H9 (cell line): ENCODE measurements around the gene PRDX2. TPM values are rescaled to one million over a fixed set of nuclear protein-coding genes. Genes with fewer than 3 reads are reported as not detected.

Experiments used
- DNase-seq: peaks from one replicate; pipeline ENCODE4 v3.0.0-alpha.2; 2017
- H2AFZ ChIP-seq: one replicate; pipeline ENCODE4 v1.6.1; 2013; ENCODE audit warnings: mild to moderate bottlenecking, low read length, control low read depth, moderate library complexity
- H2AK5ac ChIP-seq: 2 replicates; pipeline ENCODE4 v1.6.1; 2013; ENCODE audit warnings: low read length, control low read depth, mixed read lengths; ENCODE audit not compliant: insufficient read length
- H2BK120ac ChIP-seq: one replicate; pipeline ENCODE4 v1.6.1; 2013; ENCODE audit warnings: low read depth, mild to moderate bottlenecking, low read length, control low read depth, inconsistent platforms; ENCODE audit not compliant: poor library complexity, severe bottlenecking
- H2BK12ac ChIP-seq: 2 replicates; pipeline ENCODE4 v1.6.1; 2013; ENCODE audit warnings: low read length, control low read depth, mixed read lengths, low read depth; ENCODE audit not compliant: insufficient read length
- H2BK15ac ChIP-seq: 2 replicates; pipeline ENCODE4 v1.6.1; 2013; ENCODE audit warnings: low read depth, low read length, control low read depth
- H2BK20ac ChIP-seq: one replicate; pipeline ENCODE4 v1.6.1; 2013; ENCODE audit warnings: low read depth, mild to moderate bottlenecking, low read length, control low read depth, inconsistent platforms; ENCODE audit not compliant: poor library complexity, severe bottlenecking
- H2BK5ac ChIP-seq: 2 replicates; pipeline ENCODE4 v1.6.1; 2013; ENCODE audit warnings: low read length, control low read depth, mixed read lengths; ENCODE audit not compliant: insufficient read length
- H3K14ac ChIP-seq: 2 replicates; pipeline ENCODE4 v1.6.1; 2013; ENCODE audit warnings: low read length, control low read depth; ENCODE audit not compliant: insufficient read depth
- H3K18ac ChIP-seq: 2 replicates; pipeline ENCODE4 v1.6.1; 2013; ENCODE audit warnings: low read depth, mild to moderate bottlenecking, mixed read lengths, low read length, control low read depth; ENCODE audit not compliant: insufficient read length
- H3K23ac ChIP-seq: 2 replicates; pipeline ENCODE4 v1.6.1; 2013; ENCODE audit warnings: low read length, control low read depth, mixed read lengths, low read depth; ENCODE audit not compliant: insufficient read length
- H3K23me2 ChIP-seq: 2 replicates; pipeline ENCODE4 v1.6.1; 2013; ENCODE audit warnings: low read depth, mild to moderate bottlenecking, mixed read lengths, low read length, control low read depth; ENCODE audit not compliant: insufficient read length, poor library complexity, severe bottlenecking
- H3K27ac ChIP-seq: 2 replicates; pipeline ENCODE4 v1.5.1; 2013; ENCODE audit warnings: low read length, control low read depth, mixed read lengths, low read depth; ENCODE audit not compliant: insufficient read length
- H3K27me3 ChIP-seq: 2 replicates; pipeline ENCODE4 v1.6.1; 2013; ENCODE audit warnings: low read length, control low read depth, inconsistent platforms; ENCODE audit not compliant: insufficient read depth
- H3K4ac ChIP-seq: 2 replicates; pipeline ENCODE4 v1.6.1; 2013; ENCODE audit warnings: low read depth, mild to moderate bottlenecking, control low read depth, inconsistent platforms, low read length, moderate library complexity
- H3K4me1 ChIP-seq: 2 replicates; pipeline ENCODE4 v1.6.1; 2013; ENCODE audit warnings: low read length, control low read depth, inconsistent platforms; ENCODE audit not compliant: insufficient read depth
- H3K4me2 ChIP-seq: 2 replicates; pipeline ENCODE4 v1.6.1; 2013; ENCODE audit warnings: low read length, control low read depth, mixed read lengths; ENCODE audit not compliant: insufficient read length, insufficient read depth
- H3K56ac ChIP-seq: 2 replicates; pipeline ENCODE4 v1.6.1; 2013; ENCODE audit warnings: low read depth, mild to moderate bottlenecking, mixed read lengths, low read length, control low read depth; ENCODE audit not compliant: insufficient read length
- H3K79me1 ChIP-seq: 2 replicates; pipeline ENCODE4 v1.6.1; 2013; ENCODE audit warnings: low read depth, mild to moderate bottlenecking, moderate library complexity, low read length, control low read depth, inconsistent platforms; ENCODE audit not compliant: insufficient read depth, poor library complexity, severe bottlenecking
- H3K79me2 ChIP-seq: 2 replicates; pipeline ENCODE4 v1.6.1; 2013; ENCODE audit warnings: low read length, control low read depth, inconsistent platforms; ENCODE audit not compliant: insufficient read depth
- H3K9ac ChIP-seq: 2 replicates; pipeline ENCODE4 v1.6.1; 2013; ENCODE audit warnings: low read length, control low read depth, mixed read lengths; ENCODE audit not compliant: insufficient read length; ENCODE audit errors: extremely low read depth
- H3K9me3 ChIP-seq: one replicate; pipeline ENCODE4 v1.6.1; 2013; ENCODE audit warnings: low read depth, low read length, inconsistent platforms; ENCODE audit not compliant: control insufficient read depth
- H3T11ph ChIP-seq: one replicate; pipeline ENCODE4 v1.6.1; 2013; ENCODE audit warnings: mild to moderate bottlenecking, low read length, control low read depth, inconsistent platforms
- H4K20me1 ChIP-seq: one replicate; pipeline ENCODE4 v1.6.1; 2013; ENCODE audit not compliant: control insufficient read depth, insufficient read length, insufficient read depth
- H4K5ac ChIP-seq: 2 replicates; pipeline ENCODE4 v1.6.1; 2013; ENCODE audit warnings: low read depth, mild to moderate bottlenecking, mixed read lengths, low read length, control low read depth; ENCODE audit not compliant: insufficient read length
- H4K8ac ChIP-seq: replicated peaks from 2 replicates; pipeline ENCODE4 v1.6.1; 2013; ENCODE audit warnings: low read length, control low read depth, mixed read lengths, low read depth; ENCODE audit not compliant: insufficient read length
- H4K91ac ChIP-seq: 2 replicates; pipeline ENCODE4 v1.6.1; 2013; ENCODE audit warnings: low read depth, mild to moderate bottlenecking, moderate library complexity, mixed read lengths, low read length, control low read depth; ENCODE audit not compliant: insufficient read length
- H3K27ac Mint-ChIP-seq, 3 experiments: 2 replicates in 2 of 3; 3 replicates in 1 of 3; pipeline ENCODE4 v1.8.0; 2020 to 2021; ENCODE audit warnings: mixed read lengths in 3 of 3, mild to moderate bottlenecking in 1 of 3, moderate library complexity in 1 of 3
- H3K27me3 Mint-ChIP-seq: 2 replicates; pipeline ENCODE4 v1.8.0; 2021; ENCODE audit warnings: low read depth, mild to moderate bottlenecking, moderate library complexity, mixed read lengths
- H3K36me3 Mint-ChIP-seq, 3 experiments: 2 replicates in 2 of 3; 3 replicates in 1 of 3; pipeline ENCODE4 v1.8.0; 2020 to 2021; ENCODE audit warnings: low read depth in 3 of 3, mixed read lengths in 3 of 3; ENCODE audit not compliant: insufficient read depth in 1 of 3
- H3K4me1 Mint-ChIP-seq, 2 experiments: 2 replicates each; pipeline ENCODE4 v1.8.0; 2020; ENCODE audit warnings: mixed read lengths in 2 of 2
- H3K4me3 Mint-ChIP-seq, 2 experiments: 2 replicates in 1 of 2; 3 replicates in 1 of 2; pipeline ENCODE4 v1.8.0; 2020 to 2021; ENCODE audit warnings: mild to moderate bottlenecking in 2 of 2, mixed read lengths in 2 of 2, moderate library complexity in 1 of 2
- H3K9me3 Mint-ChIP-seq, 2 experiments: 2 replicates in 1 of 2; 3 replicates in 1 of 2; pipeline ENCODE4 v1.8.0; 2020; ENCODE audit warnings: mild to moderate bottlenecking in 2 of 2, mixed read lengths in 2 of 2, moderate library complexity in 1 of 2
- WGBS: extraction: QIAGEN DNeasy Blood & Tissue Kit; methylation state at CpG from one replicate; pipeline ENCODE4 v1.1.7; 2013; ENCODE audit warnings: missing lambda C conversion rate, low lambda C conversion rate, mixed read lengths; ENCODE audit not compliant: insufficient read length; ENCODE audit errors: extremely low coverage; 5-methylcytosine and 5-hydroxymethylcytosine counted together
- total RNA-seq: library from RNA; stranded (reverse); gene quantifications from 2 replicates; pipeline ENCODE4 v1.2.1, GENCODE V29; 2021
- TF ChIP-seq, protein P1 (sequence below): fragments of 200-600 bp; sonication (generic); conservative IDR thresholded peaks from 3 replicates; pipeline ENCODE4 v1.8.0; 2021; ENCODE audit warnings: antibody characterized with exemption, mild to moderate bottlenecking

The PRDX2 gene
- total RNA-seq, 1 experiment from 2014 or later, result 468 TPM

DNA sequence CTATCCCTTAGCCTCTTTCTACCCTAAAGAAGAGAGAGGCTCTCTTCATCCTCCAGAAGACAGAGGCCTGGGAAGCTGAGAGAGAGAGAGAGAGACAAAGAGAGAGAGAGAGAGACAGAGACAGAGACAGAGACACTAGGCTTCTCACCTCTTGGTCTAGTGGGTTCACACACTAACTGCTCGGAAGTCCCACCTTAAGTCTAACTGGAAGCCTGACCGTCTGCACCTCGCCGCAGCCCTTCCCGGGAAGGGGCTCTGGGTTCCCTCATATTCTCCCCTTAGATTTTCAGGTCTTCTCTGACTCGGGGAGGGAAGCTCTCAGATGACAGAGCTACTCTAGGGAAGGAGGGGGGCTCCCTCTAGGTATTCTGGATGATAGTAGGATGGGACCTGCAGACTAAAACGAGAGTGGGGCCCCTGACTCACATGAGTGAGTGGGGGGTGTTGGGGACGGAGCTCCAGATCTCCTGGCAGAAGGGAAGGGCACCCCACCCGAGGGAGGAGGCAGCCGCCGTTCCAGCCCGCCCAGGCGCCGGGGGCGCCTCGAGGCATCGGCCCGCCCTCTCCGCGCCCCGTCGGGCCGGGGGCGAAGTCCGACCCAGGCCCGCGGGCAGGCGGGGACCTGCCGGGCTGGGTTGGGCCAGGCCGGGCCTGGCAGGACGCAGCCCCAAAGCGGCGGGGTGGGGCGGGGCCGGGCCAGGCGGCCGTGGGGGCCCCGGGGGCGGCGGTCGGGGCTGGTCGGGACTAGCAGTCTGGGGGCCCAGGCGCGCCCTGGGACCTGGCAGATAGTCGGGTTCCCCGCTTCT is 12.3 kb downstream of the PRDX2 start:
- Histone ChIP-seq H3K23me2 (peaks cover 37% of the 10 kb centered on the region), H3K27ac (no peak overlapping the region), H3K23ac (no peak overlapping the region), H2AK5ac (no peak overlapping the region), H3K79me2 (no peaks in the 10 kb centered on the region), H3K9ac (no peak overlapping the region), H3K9me3 (no peaks in the 10 kb centered on the region), H4K91ac (no peak overlapping the region), H3K27me3 (no peaks in the 10 kb centered on the region; the same call in 1 of the 2 replicates), H2AFZ (no peak overlapping the region), H3K18ac (peak overlapping the region; percentile 5), H4K20me1 (no peaks in the 10 kb centered on the region), H3K79me1 (no peaks in the 10 kb centered on the region), H3K4me2 (peak overlapping the region; percentile 48), H3K4me1 (peaks cover 2% of the 10 kb centered on the region; the same call in 1 of the 2 replicates), H4K8ac (no peak overlapping the region), H2BK15ac (no peak overlapping the region), H2BK5ac (no peak overlapping the region), H2BK12ac (no peak overlapping the region), H3K56ac (no peak overlapping the region), H3K4ac (no peak overlapping the region), H2BK120ac (no peak overlapping the region), H3T11ph (no peak overlapping the region), H3K14ac (peak overlapping the region; percentile 46; the same call in 1 of the 2 replicates), H4K5ac (no peak overlapping the region), H2BK20ac (no peak overlapping the region)
- Mint-ChIP-seq H3K27me3 (peaks cover 6% of the 10 kb centered on the region), H3K9me3 (no peaks in the 10 kb centered on the region), H3K27ac (peak overlapping the region; percentile 80 to 91 (median 83); a peak in 4 of 7 replicates), H3K4me3 (peak overlapping the region; percentile 66 to 84), H3K4me1 (peaks cover 28 to 30% of the 10 kb centered on the region in 2 experiments), H3K36me3 (no peaks in the 10 kb centered on the region)
- TF ChIP-seq, protein P1, sequence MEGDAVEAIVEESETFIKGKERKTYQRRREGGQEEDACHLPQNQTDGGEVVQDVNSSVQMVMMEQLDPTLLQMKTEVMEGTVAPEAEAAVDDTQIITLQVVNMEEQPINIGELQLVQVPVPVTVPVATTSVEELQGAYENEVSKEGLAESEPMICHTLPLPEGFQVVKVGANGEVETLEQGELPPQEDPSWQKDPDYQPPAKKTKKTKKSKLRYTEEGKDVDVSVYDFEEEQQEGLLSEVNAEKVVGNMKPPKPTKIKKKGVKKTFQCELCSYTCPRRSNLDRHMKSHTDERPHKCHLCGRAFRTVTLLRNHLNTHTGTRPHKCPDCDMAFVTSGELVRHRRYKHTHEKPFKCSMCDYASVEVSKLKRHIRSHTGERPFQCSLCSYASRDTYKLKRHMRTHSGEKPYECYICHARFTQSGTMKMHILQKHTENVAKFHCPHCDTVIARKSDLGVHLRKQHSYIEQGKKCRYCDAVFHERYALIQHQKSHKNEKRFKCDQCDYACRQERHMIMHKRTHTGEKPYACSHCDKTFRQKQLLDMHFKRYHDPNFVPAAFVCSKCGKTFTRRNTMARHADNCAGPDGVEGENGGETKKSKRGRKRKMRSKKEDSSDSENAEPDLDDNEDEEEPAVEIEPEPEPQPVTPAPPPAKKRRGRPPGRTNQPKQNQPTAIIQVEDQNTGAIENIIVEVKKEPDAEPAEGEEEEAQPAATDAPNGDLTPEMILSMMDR, result no peak
- WGBS, result no CpG with 5 or more reads among the region's 46 CpGs
- no peak for DNase-seq
